ENCODE data around the gene CCDC200.
"Not testable (repeated sequence)": the region's sequence is repeated elsewhere in the genome, so short reads cannot be mapped to it uniquely, and the experiment has no call there.

CCDC200 gene

GRCh38 chr17:43228020-43228782 lies at the start of gene CCDC200:
TSS of gene CCDC200 (minus strand) at chr17:43228623. CDS start at chr17:43228554, 69 bp downstream.
- not testable (repeated sequence) for DNase-seq

- not testable (repeated sequence) for DNase-seq
Observed at GRCh38 chr17:43272914-43273313, 44.5 kb upstream of the CCDC200 start.

- not testable (repeated sequence) for DNase-seq
Observed at GRCh38 chr17:43272483-43272882, 44.1 kb upstream of the CCDC200 start.

GRCh38 chr17:43270552-43271504 lies 42.4 kb upstream of the CCDC200 start:
- not testable (repeated sequence) for DNase-seq

- not testable (repeated sequence) for DNase-seq
Observed at GRCh38 chr17:43246456-43246855, 18.0 kb upstream of the CCDC200 start.

GRCh38 chr17:43240596-43241352 lies 12.4 kb upstream of the CCDC200 start:
- not testable (repeated sequence) for DNase-seq

GRCh38 chr17:43239597-43239996 lies 11.2 kb upstream of the CCDC200 start:
- not testable (repeated sequence) for DNase-seq

GRCh38 chr17:43233877-43234276 lies 5.5 kb upstream of the CCDC200 start, which contains the start of gene RNU2-1:
TSS of gene RNU2-1 (minus strand) at chr17:43233977.
- DNase-seq = not testable (repeated sequence)

GRCh38 chr17:43233263-43233662 lies 4.8 kb upstream of the CCDC200 start:
- DNase-seq = not testable (repeated sequence)

GRCh38 chr17:43232021-43232699 lies 3.7 kb upstream of the CCDC200 start:
- DNase-seq = not testable (repeated sequence)

- not testable (repeated sequence) for DNase-seq
Observed at GRCh38 chr17:43231205-43232020, 3.0 kb upstream of the CCDC200 start.

GRCh38 chr17:43226393-43226792 lies 2.0 kb downstream of the CCDC200 start:
- no peak for DNase-seq

- DNase-seq = no peak
Observed at GRCh38 chr17:43224146-43224705, 4.2 kb downstream of the CCDC200 start.

- DNase-seq = no peak
Observed at GRCh38 chr17:43220511-43221125, 7.8 kb downstream of the CCDC200 start.

GRCh38 chr17:43219746-43220380 lies 8.6 kb downstream of the CCDC200 start:
- no peak for DNase-seq

GRCh38 chr17:43219001-43219400 lies 9.4 kb downstream of the CCDC200 start:
- no peak for DNase-seq

- no peak for DNase-seq
Observed at GRCh38 chr17:43217614-43218087, 10.8 kb downstream of the CCDC200 start.

GRCh38 chr17:43216762-43217613 lies 11.4 kb downstream of the CCDC200 start:
- no peak for DNase-seq

- no peak for DNase-seq
Observed at GRCh38 chr17:43216369-43216761, 12.1 kb downstream of the CCDC200 start.
